ENCODE measurements around the gene PVALB.
"Not testable (repeated sequence)": the region's sequence is repeated elsewhere in the genome, so short reads cannot be mapped to it uniquely, and the experiment has no call there.

Gene PVALB

GRCh38 chr22:36755316-36755715, 61.5 kb downstream of the PVALB start:
- no peak for DNase-seq

- DNase-seq: not testable (repeated sequence)
Measured at GRCh38 chr22:36754881-36755280, 62.0 kb downstream of the PVALB start.

- no peak for DNase-seq
Measured at GRCh38 chr22:36753916-36754315, 62.9 kb downstream of the PVALB start.

- no peak for DNase-seq
Measured at GRCh38 chr22:36753120-36753802, 63.6 kb downstream of the PVALB start.

All from inflammatory macrophage treated with lipopolysaccharide for 4 hours (primary cell).